ENCODE measurements around the gene GDF9.
A peak's percentile ranks its signal among the peaks of the same experiment; 100 is the strongest.

Gene GDF9

GRCh38 chr5:132886064-132886823, 20.0 kb upstream of the GDF9 start:
- TF ChIP-seq POLR2A (IDR thresholded peaks at IDR 0.05; ENCODE audit: low read depth, low read length): no peak
- FAIRE-seq: no peak
- DNase-seq (ENCODE audit: insufficient read length, low spot score): no peak

GRCh38 chr5:132884548-132884947, 18.3 kb upstream of the GDF9 start:
- no peak for DNase-seq (ENCODE audit: insufficient read length, low spot score)
- FAIRE-seq: no peak
- no peak for TF ChIP-seq POLR2A (IDR thresholded peaks at IDR 0.05; ENCODE audit: low read depth, low read length)

DNA sequence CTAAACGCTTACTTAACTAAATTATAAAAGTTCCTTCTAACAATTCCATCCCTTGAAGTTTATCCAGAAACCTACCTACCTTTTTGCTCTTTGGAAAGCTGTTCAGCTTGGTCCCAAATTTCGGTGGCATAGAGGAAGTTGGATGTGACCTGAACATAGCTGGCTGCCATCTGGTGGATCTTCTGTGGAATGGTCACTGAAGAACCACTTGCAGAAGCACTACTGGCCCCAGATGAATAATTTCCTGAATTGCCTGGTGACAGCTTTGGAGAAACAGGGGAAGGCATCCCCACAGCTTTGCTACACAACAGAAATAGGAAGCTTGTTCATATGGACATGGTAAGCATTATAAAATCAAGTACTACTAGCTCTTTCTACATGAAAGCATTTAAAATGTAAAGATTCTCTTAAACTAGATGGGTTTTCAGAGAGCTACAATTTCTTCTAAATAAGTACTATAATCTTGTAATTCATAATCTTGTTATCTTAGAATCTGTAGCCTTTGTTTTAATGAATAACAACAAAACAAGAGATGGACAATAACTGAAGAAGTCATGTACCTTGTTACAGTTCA, 17.1 kb upstream of the GDF9 start:
- FAIRE-seq (peak; percentile 93), DNase-seq (ENCODE audit: insufficient read length, low spot score) (peak; percentile 16)
- no peak for TF ChIP-seq POLR2A (IDR thresholded peaks at IDR 0.05; ENCODE audit: low read depth, low read length)

GRCh38 chr5:132877938-132878337, 11.7 kb upstream of the GDF9 start:
- FAIRE-seq (no peak), DNase-seq (ENCODE audit: insufficient read length, low spot score) (no peak)
- TF ChIP-seq POLR2A (IDR thresholded peaks at IDR 0.05; ENCODE audit: low read depth, low read length): no peak

DNA sequence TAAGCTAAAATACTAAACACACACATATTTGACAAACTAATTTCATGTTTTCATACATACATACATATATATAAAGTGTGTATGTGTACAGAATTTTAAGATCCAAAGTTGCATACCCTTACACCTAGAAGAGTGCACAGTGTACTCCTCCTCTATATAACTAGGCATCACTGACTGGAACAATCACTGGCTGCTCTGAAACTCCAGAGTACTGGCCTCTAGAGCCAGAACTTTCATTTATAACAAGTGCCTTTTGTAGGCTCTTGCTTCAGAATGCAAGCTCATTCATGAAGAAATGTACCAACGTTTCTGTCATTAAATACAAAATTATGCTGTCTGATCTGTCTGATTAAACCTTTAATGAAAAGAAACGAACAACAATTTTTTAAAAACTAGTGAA, 11.2 kb upstream of the GDF9 start:
- FAIRE-seq: no peak
- TF ChIP-seq POLR2A (IDR thresholded peaks at IDR 0.05; ENCODE audit: low read depth, low read length): no peak
- DNase-seq (ENCODE audit: insufficient read length, low spot score): no peak

GRCh38 chr5:132876020-132876759, 9.9 kb upstream of the GDF9 start:
- DNase-seq (ENCODE audit: insufficient read length, low spot score): no peak
- no peak for TF ChIP-seq POLR2A (IDR thresholded peaks at IDR 0.05; ENCODE audit: low read depth, low read length)
- FAIRE-seq: no peak

DNA sequence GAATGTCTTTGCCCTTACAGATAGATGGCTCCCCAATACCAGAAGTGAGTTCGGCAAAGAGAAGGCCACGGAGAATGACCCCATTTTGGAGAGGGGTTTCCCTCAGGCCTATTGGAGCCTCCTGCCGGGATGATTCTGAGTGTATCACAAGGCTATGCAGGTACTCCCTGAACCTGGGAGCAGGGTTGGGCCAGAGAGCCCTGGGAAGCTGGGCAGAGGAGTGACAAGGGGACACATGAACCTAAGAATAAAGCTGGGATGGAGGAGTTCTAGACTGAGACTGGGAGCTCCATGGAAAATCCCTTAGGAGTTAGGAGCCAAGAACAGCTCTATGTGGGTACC, 7.6 kb upstream of the GDF9 start:
- DNase-seq (ENCODE audit: insufficient read length, low spot score) (no peak), FAIRE-seq (no peak)
- TF ChIP-seq POLR2A (IDR thresholded peaks at IDR 0.05; ENCODE audit: low read depth, low read length): no peak

DNA sequence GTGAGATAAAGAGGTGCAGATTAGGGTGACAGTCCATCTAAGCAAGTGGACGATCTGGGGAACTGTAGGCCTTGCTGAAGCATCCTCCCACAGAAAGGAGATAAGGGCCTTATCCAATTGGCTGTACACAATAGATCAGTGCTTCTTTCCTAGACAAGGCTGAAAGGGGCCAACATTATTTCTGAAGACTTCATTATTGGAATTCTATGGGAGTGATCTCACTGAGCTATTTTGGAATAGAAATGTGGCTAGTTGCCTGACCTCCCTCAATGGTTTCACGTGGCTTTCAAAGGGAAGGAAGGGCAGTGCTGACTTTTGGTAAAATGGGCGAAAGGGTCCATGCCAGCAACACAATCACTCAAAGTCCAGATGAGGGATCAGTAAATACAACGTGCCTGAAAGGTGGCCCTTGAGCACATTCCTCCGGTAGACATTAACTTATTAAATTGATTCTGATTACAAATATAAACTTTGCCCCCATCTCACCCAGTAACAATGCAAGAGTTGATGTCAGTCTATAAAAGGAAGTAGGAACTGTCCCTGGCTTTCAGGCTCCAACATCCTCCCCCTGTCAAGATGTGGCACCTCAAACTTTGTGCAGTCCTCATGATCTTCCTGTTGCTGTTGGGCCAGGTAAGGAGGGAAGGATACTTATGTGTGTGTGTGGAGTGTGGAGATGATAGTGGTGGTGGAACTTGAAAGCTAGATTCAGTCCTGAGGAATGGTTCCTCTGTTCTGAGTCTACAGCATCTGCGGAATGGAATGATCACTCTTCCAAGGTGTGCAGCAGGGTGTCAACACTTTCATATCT, 7.1 kb upstream of the GDF9 start, which contains the start of gene LEAP2:
LEAP2 (plus strand) TSS at position 550 of the 811 bp plus-strand sequence; CDS start at position 577, 27 bp downstream.
- TF ChIP-seq POLR2A (IDR thresholded peaks at IDR 0.05; ENCODE audit: low read depth, low read length): no peak
- FAIRE-seq (no peak), DNase-seq (ENCODE audit: insufficient read length, low spot score) (no peak)

- no peak for DNase-seq (ENCODE audit: insufficient read length, low spot score)
- FAIRE-seq: no peak
- no peak for TF ChIP-seq POLR2A (IDR thresholded peaks at IDR 0.05; ENCODE audit: low read depth, low read length)
Measured at GRCh38 chr5:132872788-132873118, 6.5 kb upstream of the GDF9 start.

- DNase-seq (ENCODE audit: insufficient read length, low spot score) (no peak), FAIRE-seq (no peak)
- no peak for TF ChIP-seq POLR2A (IDR thresholded peaks at IDR 0.05; ENCODE audit: low read depth, low read length)
Measured at GRCh38 chr5:132871459-132872284, 5.4 kb upstream of the GDF9 start.

DNA sequence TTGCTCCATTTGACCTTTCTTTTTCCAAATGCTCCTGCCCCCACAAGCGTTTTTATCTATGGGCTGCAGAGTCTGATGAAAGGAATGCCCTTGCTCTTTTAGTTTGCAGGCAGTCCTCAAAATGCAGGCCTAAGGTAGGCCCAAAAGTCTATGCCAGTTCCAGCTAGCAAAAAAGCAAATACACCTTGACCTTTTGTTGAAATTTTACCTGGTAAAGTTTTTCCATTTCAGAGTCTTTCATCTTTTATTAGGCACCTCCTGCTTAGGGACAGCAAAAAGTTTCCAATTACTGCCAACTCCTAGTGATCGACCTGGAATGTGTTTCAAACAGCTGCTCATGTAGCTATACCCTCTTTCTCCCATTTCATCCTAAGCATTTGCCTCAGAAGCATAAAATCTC, 4.5 kb upstream of the GDF9 start:
- no peak for FAIRE-seq
- no peak for DNase-seq (ENCODE audit: insufficient read length, low spot score)
- TF ChIP-seq POLR2A (IDR thresholded peaks at IDR 0.05; ENCODE audit: low read depth, low read length): no peak

DNA sequence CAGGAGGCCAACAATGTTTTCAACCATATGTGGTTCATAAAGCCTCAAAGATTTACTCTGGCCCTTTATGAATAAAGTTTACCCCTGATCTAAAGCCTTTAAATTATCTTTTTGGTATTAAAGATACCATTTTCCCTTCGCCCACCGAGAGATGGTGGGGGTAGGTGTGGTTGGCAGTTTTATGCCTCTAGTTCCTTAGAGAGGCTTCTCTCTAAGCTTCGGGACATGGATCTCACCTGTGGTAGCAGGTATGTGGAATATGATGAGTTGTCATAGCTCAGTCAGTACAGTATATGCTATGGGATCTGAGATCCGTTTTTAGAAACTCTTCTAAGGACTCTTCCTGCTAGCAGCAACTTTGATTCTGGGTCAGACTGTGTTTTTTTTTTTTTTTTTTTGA, 2.5 kb upstream of the GDF9 start:
- DNase-seq (ENCODE audit: insufficient read length, low spot score) (no peak), FAIRE-seq (no peak)
- no peak for TF ChIP-seq POLR2A (IDR thresholded peaks at IDR 0.05; ENCODE audit: low read depth, low read length)

DNA sequence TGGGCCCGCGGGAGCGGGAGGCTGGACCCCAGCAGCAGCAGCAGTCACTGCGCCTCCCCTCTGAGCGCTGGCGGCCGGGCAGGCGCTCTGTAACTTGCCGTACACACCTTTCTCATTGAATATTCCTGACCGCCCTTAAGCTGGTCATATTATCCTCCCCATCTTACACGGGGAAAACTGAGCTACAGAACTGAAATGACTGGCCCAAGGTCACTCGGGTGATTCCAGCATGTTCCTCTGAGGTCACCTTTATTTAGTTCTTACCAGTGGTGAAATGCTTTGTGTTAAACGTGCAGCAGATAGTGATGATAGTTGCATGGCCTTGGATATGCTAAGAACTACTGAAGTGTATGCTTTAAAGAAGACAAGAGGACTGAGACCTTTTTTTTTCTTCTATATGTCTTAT, 780 bp upstream of the GDF9 start:
- no peak for DNase-seq (ENCODE audit: insufficient read length, low spot score)
- FAIRE-seq: no peak
- TF ChIP-seq POLR2A (IDR thresholded peaks at IDR 0.05; ENCODE audit: low read depth, low read length): no peak
